HCT116 (cell line): ENCODE data around the gene CHCHD5. TPM values are rescaled to one million over a fixed set of nuclear protein-coding genes. Genes with fewer than 3 reads are reported as not detected.

Source experiments
- ATAC-seq: fragments of 200-7000 bp; cut with Tn5 transposase; 2 replicates; pipeline ENCODE4 v1.9.1; 2020; ENCODE audit warnings: mild to moderate bottlenecking, moderate library complexity
- BruUV-seq: library from RNA; stranded (reverse); fragments of 400-500 nt; replicated peaks from 2 replicates; lab custom pipeline; 2021; lab: Mats Ljungman, UMichigan
- CTCF ChIA-PET: fragments of 300-600 bp; sonication (Branson Sonifier 250); formaldehyde crosslinking; loops from one replicate; lab custom pipeline; 2021; ENCODE audit warnings: antibody characterized with exemption; lab: Charles Lee
- POLR2A ChIA-PET: fragments of 300-600, 350-600 bp; sonication (Branson Sonifier 250); formaldehyde crosslinking; loops from one replicate; lab custom pipeline; 2021; ENCODE audit warnings: antibody characterized with exemption; lab: Charles Lee
- RAD21 ChIA-PET, 2 experiments: fragments of 300-600 bp; sonication (Branson Sonifier 250); formaldehyde crosslinking; loops; one replicate each; lab custom pipeline; 2023; ENCODE audit warnings: low total read pairs in 2 of 2; ENCODE audit not compliant: uncharacterized antibody in 2 of 2, unreplicated experiment in 2 of 2, low non-redundant PET in 1 of 2; lab: Charles Lee
- DNase-seq: peaks from one replicate; pipeline ENCODE4 v3.0.0-alpha.2; 2010; ENCODE audit warnings: low read depth, low spot score
- H2AFZ ChIP-seq: fragments of 200-600 bp; shearing (Covaris generic), sonication (generic); 2 replicates; pipeline ENCODE4 v1.6.1; 2017; ENCODE audit warnings: low read depth, mixed run types, mixed read lengths, antibody characterized with exemption, low read length; ENCODE audit not compliant: poor library complexity, severe bottlenecking
- H3K27ac ChIP-seq: 2 replicates; pipeline ENCODE4 v1.5.1; 2012; ENCODE audit warnings: low read depth, low read length
- H3K27me3 ChIP-seq: fragments of 200-600 bp; sonication (generic); 2 replicates; pipeline ENCODE4 v1.6.1; 2016; ENCODE audit warnings: mixed run types, low read length, mixed read lengths; ENCODE audit not compliant: insufficient read depth
- H3K36me3 ChIP-seq, 2 experiments: fragments of 200-500 bp in 1 of 2; fragments of 200-600 bp in 1 of 2; sonication (Bioruptor generic) in 1 of 2; sonication (generic) in 1 of 2; 2 replicates each; pipeline versions ENCODE4 v1.5.1 to v1.6.1; 2014 to 2016; ENCODE audit warnings: low read length in 2 of 2, inconsistent platforms in 1 of 2, mixed read lengths in 1 of 2, mixed run types in 1 of 2; ENCODE audit not compliant: insufficient read depth in 2 of 2, control insufficient read depth in 1 of 2
- H3K4me1 ChIP-seq, 2 experiments: fragments of 200-600 bp in 1 of 2; sonication (generic) in 1 of 2; 2 replicates each; pipeline versions ENCODE4 v1.5.1 to v1.6.1; 2012 to 2017; ENCODE audit warnings: low read length in 2 of 2, inconsistent platforms in 1 of 2, mild to moderate bottlenecking in 1 of 2, mixed read lengths in 1 of 2, mixed run types in 1 of 2, moderate library complexity in 1 of 2; ENCODE audit not compliant: insufficient read depth in 2 of 2, control insufficient read depth in 1 of 2
- H3K4me2 ChIP-seq: fragments of 200-600 bp; sonication (generic); 2 replicates; pipeline ENCODE4 v1.6.1; 2017; ENCODE audit warnings: mixed run types, low read length, mixed read lengths
- H3K4me3 ChIP-seq, 2 experiments: fragments of 200-600 bp in 1 of 2; sonication (generic) in 1 of 2; replicated peaks in 1 of 2; 2 replicates each; pipeline ENCODE4 v1.5.1; 2011 to 2016; ENCODE audit warnings: low read length in 2 of 2, control low read depth in 1 of 2, low read depth in 1 of 2, mild to moderate bottlenecking in 1 of 2, mixed read lengths in 1 of 2, mixed run types in 1 of 2
- H3K79me2 ChIP-seq: fragments of 200-600 bp; sonication (generic); 2 replicates; pipeline ENCODE4 v1.6.1; 2017; ENCODE audit warnings: mild to moderate bottlenecking, mixed run types, low read length, moderate library complexity, mixed read lengths; ENCODE audit not compliant: insufficient read depth
- H3K9ac ChIP-seq: fragments of 200-600 bp; sonication (generic); 2 replicates; pipeline ENCODE4 v1.6.1; 2016; ENCODE audit warnings: low read length, mixed read lengths
- H3K9me2 ChIP-seq: fragments of 200-600 bp; sonication (generic), shearing (Covaris generic); 2 replicates; pipeline ENCODE4 v1.6.1; 2017; ENCODE audit warnings: mixed run types, mild to moderate bottlenecking, moderate library complexity; ENCODE audit not compliant: insufficient read depth
- H3K9me3 ChIP-seq, 2 experiments: fragments of 200-500 bp in 1 of 2; fragments of 200-600 bp in 1 of 2; sonication (Bioruptor generic) in 1 of 2; sonication (generic) in 1 of 2; 2 replicates each; pipeline ENCODE4 v1.6.1; 2014 to 2017; ENCODE audit warnings: low read length in 2 of 2, mixed read lengths in 2 of 2, inconsistent platforms in 1 of 2, low read depth in 1 of 2, mild to moderate bottlenecking in 1 of 2, mixed run types in 1 of 2, moderate library complexity in 1 of 2; ENCODE audit not compliant: control insufficient read depth in 1 of 2, insufficient read depth in 1 of 2
- H4K20me1 ChIP-seq: fragments of 200-600 bp; sonication (generic), shearing (Covaris generic); 2 replicates; pipeline ENCODE4 v1.6.1; 2017; ENCODE audit warnings: mixed run types, mild to moderate bottlenecking, moderate library complexity; ENCODE audit not compliant: insufficient read depth
- ATF3 ChIP-seq: IDR thresholded peaks from 2 replicates; pipeline ENCODE4 v1.6.1; 2012
- CBX3 ChIP-seq: IDR thresholded peaks from 2 replicates; pipeline ENCODE4 v1.6.1; 2012; ENCODE audit warnings: low read depth
- CEBPB ChIP-seq: IDR thresholded peaks from 2 replicates; pipeline ENCODE4 v1.6.1; 2012; ENCODE audit warnings: low read depth
- CTCF ChIP-seq, 3 experiments: fragments of 200-600 bp in 1 of 3; sonication (generic) in 1 of 3; IDR thresholded peaks in 2 of 3; conservative IDR thresholded peaks in 1 of 3; 2 replicates each; pipeline ENCODE4 v1.5.1; 2012 to 2017; ENCODE audit warnings: low read depth in 2 of 3, low read length in 2 of 3, antibody characterized with exemption in 1 of 3, borderline replicate concordance in 1 of 3, control low read depth in 1 of 3, mild to moderate bottlenecking in 1 of 3, mixed read lengths in 1 of 3, mixed run types in 1 of 3, moderate library complexity in 1 of 3; ENCODE audit not compliant: insufficient read depth in 1 of 3
- EGR1 ChIP-seq: IDR thresholded peaks from 2 replicates; pipeline ENCODE4 v1.6.1; 2012; ENCODE audit warnings: low read depth
- ELF1 ChIP-seq: IDR thresholded peaks from 2 replicates; pipeline ENCODE4 v1.6.1; 2012; ENCODE audit warnings: low read depth, borderline replicate concordance
- EZH2 ChIP-seq: fragments of 200-600 bp; sonication (generic); IDR thresholded peaks from 2 replicates; pipeline ENCODE4 v1.6.1; 2017; ENCODE audit warnings: antibody characterized with exemption, mixed run types
- EZH2phosphoT487 ChIP-seq: fragments of 200-600 bp; IDR thresholded peaks from 2 replicates; pipeline ENCODE4 v1.6.1; 2018; ENCODE audit warnings: antibody characterized with exemption, borderline replicate concordance
- FOSL1 ChIP-seq: IDR thresholded peaks from 2 replicates; pipeline ENCODE4 v1.6.1; 2012; ENCODE audit warnings: low read depth
- MAX ChIP-seq: IDR thresholded peaks from 2 replicates; pipeline ENCODE4 v1.6.1; 2012
- POLR2A ChIP-seq: IDR thresholded peaks from 2 replicates; pipeline ENCODE4 v1.7.0; 2011; ENCODE audit warnings: borderline replicate concordance; ENCODE audit not compliant: insufficient read depth, insufficient read length; ENCODE audit errors: extremely low read depth
- POLR2AphosphoS5 ChIP-seq: IDR thresholded peaks from 2 replicates; pipeline ENCODE4 v1.6.1; 2011; ENCODE audit warnings: mild to moderate bottlenecking, low read depth, low read length, moderate library complexity
- RAD21 ChIP-seq: IDR thresholded peaks from 2 replicates; pipeline ENCODE4 v1.6.1; 2012; ENCODE audit warnings: low read depth, mild to moderate bottlenecking
- REST ChIP-seq: IDR thresholded peaks from 2 replicates; pipeline ENCODE4 v1.6.1; 2012; ENCODE audit warnings: low read depth
- SP1 ChIP-seq: IDR thresholded peaks from 2 replicates; pipeline ENCODE4 v1.6.1; 2012; ENCODE audit warnings: low read depth
- TCF7L2 ChIP-seq: IDR thresholded peaks from 2 replicates; pipeline ENCODE4 v1.7.0; 2011; ENCODE audit warnings: borderline replicate concordance, inconsistent platforms; ENCODE audit not compliant: insufficient read depth, insufficient read length; ENCODE audit errors: extremely low read depth
- YY1 ChIP-seq: IDR thresholded peaks from 2 replicates; pipeline ENCODE4 v1.6.1; 2011; ENCODE audit warnings: low read length, low read depth, moderate library complexity, mild to moderate bottlenecking; ENCODE audit not compliant: insufficient replicate concordance; ENCODE audit errors: extremely low read depth
- ZNF274 ChIP-seq: fragments of 200-500 bp; sonication (Bioruptor generic); IDR thresholded peaks from 2 replicates; pipeline ENCODE4 v1.6.1; 2014; ENCODE audit warnings: mild to moderate bottlenecking, low read depth, low read length, inconsistent platforms
- intact Hi-C: fragments of 100-400 bp; cut with micrococcal nuclease; formaldehyde crosslinking; loops from 2 replicates; pipeline ENCODE4 v1.10.0; 2022
- total RNA-seq: library from RNA; stranded (reverse); gene quantifications from one replicate; pipeline ENCODE4 v1.2.1, GENCODE V29; 2021; ENCODE audit not compliant: unreplicated experiment

The CHCHD5 gene
- total RNA-seq, 1 experiment from 2014 or later: 49.8 TPM

- TF ChIP-seq EGR1 (no peak), SP1 (no peak), ZNF274 (no peak)
Measured at GRCh38 chr2:112636605-112637288, 52.3 kb downstream of the CHCHD5 start (continued).

- Histone ChIP-seq H2AFZ (no peak overlapping the region), H3K36me3 (no peaks in the 10 kb centered on the region), H3K9me2 (no peaks in the 10 kb centered on the region), H3K79me2 (no peaks in the 10 kb centered on the region), H3K9ac (no peak overlapping the region), H3K4me3 (no peak overlapping the region), H3K27me3 (no peaks in the 10 kb centered on the region), H3K4me2 (no peak overlapping the region)
- RAD21 ChIA-PET: no interaction called here
- CTCF ChIA-PET: no interaction called here
- BruUV-seq: no TSS peak
- intact Hi-C loops: no loop called here
- TF ChIP-seq REST (no peak), CTCF (IDR thresholded peaks at IDR 0.05 in 2 of 3, conservative IDR thresholded peaks at IDR 0.05 in 1 of 3; ENCODE audit: borderline replicate concordance in 1 of 3, insufficient read depth in 1 of 3, low read depth in 2 of 3, low read length in 2 of 3) (no peak), TCF7L2 (no peak), ELF1 (no peak), ATF3 (no peak), EZH2phosphoT487 (no peak), ZNF274 (no peak), SP1 (no peak), YY1 (no peak), CEBPB (no peak), POLR2A (no peak), RAD21 (no peak), EZH2 (no peak), FOSL1 (no peak), MAX (no peak), POLR2AphosphoS5 (no peak), CBX3 (no peak)
- TF ChIP-seq, all 23 proteins: peak for 0
- ATAC-seq (no peak), DNase-seq (no peak)
- POLR2A ChIA-PET: interaction anchor here (0.8 kb wide), 1 partner anchor 10 kb away, joined by 3 read pairs; no protein-coding TSS in a partner anchor
- no peak overlapping the region for H3K27ac ChIP-seq
- H3K9me3 ChIP-seq: no peaks in the 10 kb centered on the region
- no peaks in the 10 kb centered on the region for H4K20me1 ChIP-seq
- H3K4me1 ChIP-seq: peaks cover 18 to 25% of the 10 kb centered on the region in 2 experiments
Measured at GRCh38 chr2:112637289-112637660, 52.9 kb downstream of the CHCHD5 start.
